ENCODE data around the gene BORCS6. TPM values are rescaled to one million over a fixed set of nuclear protein-coding genes. Genes with fewer than 3 reads are reported as not detected.

The BORCS6 gene
- total and polyA plus RNA-seq, 2 of the 13 experiments (the other 11 are each of a cell fraction or from before 2014, with no cell fraction given), result 2.0 to 5.1 TPM

DNA sequence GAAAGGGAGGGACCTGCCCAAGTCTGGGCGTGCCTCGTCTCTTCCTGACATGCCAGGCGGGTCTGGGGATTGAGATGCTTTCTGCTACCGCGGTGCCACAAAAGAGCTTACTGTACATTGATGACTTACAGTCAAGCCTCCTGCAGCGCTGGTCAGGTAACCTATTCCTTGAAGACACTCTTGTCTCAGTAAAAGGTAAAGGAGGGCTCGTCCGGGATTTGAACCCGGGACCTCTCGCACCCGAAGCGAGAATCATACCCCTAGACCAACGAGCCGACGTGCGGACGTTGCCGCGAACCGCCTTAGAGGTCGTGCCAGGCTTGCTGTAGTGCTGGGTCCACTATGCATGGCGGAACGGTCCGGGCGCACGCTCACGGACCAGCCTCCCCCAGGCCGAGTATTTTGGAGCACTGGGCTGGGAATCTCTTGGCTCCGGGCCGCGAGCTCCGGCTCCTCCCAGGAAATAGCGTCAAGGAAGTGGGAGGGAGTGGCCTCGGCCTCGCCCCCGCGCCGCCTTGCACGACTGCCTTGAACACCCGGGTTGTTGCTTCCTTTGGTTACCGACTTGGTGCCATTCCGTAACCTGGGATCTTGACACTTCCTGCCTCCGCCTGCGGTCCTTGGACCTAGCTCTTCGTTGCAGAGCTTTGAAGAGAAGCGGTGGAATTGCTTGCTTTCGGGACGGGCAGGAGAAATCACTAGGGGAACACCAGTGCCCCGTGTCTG lies 32.8 kb upstream of the BORCS6 start (continued):
- TF ChIP-seq, protein P1, sequence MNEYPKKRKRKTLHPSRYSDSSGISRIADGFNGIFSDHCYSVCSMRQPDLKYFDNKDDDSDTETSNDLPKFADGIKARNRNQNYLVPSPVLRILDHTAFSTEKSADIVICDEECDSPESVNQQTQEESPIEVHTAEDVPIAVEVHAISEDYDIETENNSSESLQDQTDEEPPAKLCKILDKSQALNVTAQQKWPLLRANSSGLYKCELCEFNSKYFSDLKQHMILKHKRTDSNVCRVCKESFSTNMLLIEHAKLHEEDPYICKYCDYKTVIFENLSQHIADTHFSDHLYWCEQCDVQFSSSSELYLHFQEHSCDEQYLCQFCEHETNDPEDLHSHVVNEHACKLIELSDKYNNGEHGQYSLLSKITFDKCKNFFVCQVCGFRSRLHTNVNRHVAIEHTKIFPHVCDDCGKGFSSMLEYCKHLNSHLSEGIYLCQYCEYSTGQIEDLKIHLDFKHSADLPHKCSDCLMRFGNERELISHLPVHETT (CRISPR knock-in tag; conservative IDR thresholded peaks at IDR 0.05), result 0 out of 2 replicates have a peak, but pooled peaks have one; percentile 26
- TF ChIP-seq ZBTB7A (CRISPR knock-in tag; IDR thresholded peaks at IDR 0.05) (no peak), TBL1XR1 (IDR thresholded peaks at IDR 0.05; ENCODE audit: borderline replicate concordance, low read length, partially characterized antibody) (peak; percentile 10), GTF2F1 (IDR thresholded peaks at IDR 0.05; ENCODE audit: low read length) (no peak), ZNF546 (CRISPR knock-in tag; conservative IDR thresholded peaks at IDR 0.05) (no peak), SRSF9 (IDR thresholded peaks at IDR 0.05; ENCODE audit: borderline replicate concordance, insufficient read depth, low read depth, low read length, poor library complexity, severe bottlenecking) (no peak), TCF7L2 (IDR thresholded peaks at IDR 0.05; ENCODE audit: low read depth, low read length) (no peak), NR2F2 (IDR thresholded peaks at IDR 0.05; ENCODE audit: borderline replicate concordance, low read depth) (peak; percentile 64; the same call in 1 of the 2 replicates), ZNF7 (CRISPR knock-in tag; IDR thresholded peaks at IDR 0.05) (no peak; the same call in 1 of the 2 replicates), ZNF496 (CRISPR knock-in tag; IDR thresholded peaks at IDR 0.05; ENCODE audit: insufficient replicate concordance) (no peak), ZFP36 (IDR thresholded peaks at IDR 0.05; ENCODE audit: borderline replicate concordance, low read depth, low read length, partially characterized antibody) (peak; percentile 38), ZNF562 (CRISPR knock-in tag; IDR thresholded peaks at IDR 0.05; ENCODE audit: borderline replicate concordance) (no peak), FOSL2 (CRISPR knock-in tag; IDR thresholded peaks at IDR 0.05) (no peak; the same call in 1 of the 2 replicates), SNAI1 (CRISPR knock-in tag; IDR thresholded peaks at IDR 0.05; ENCODE audit: borderline replicate concordance) (no peak), YEATS4 (CRISPR knock-in tag; IDR thresholded peaks at IDR 0.05; ENCODE audit: borderline replicate concordance) (peak; percentile 85; the same call in 1 of the 2 replicates), ZNF282 (IDR thresholded peaks at IDR 0.05; ENCODE audit: partially characterized antibody) (no peak), JUND (CRISPR knock-in tag; IDR thresholded peaks at IDR 0.05) (0 out of 2 replicates have a peak, but pooled peaks have one; percentile 38), ZNF33A (CRISPR knock-in tag; IDR thresholded peaks at IDR 0.05; ENCODE audit: borderline replicate concordance) (peak; percentile 85; the same call in 1 of the 2 replicates), MIXL1 (CRISPR knock-in tag; IDR thresholded peaks at IDR 0.05) (no peak), ZSCAN9 (CRISPR knock-in tag; IDR thresholded peaks at IDR 0.05; ENCODE audit: borderline replicate concordance) (peak; percentile 47; the same call in 1 of the 2 replicates), JARID2 (CRISPR knock-in tag; IDR thresholded peaks at IDR 0.05; ENCODE audit: insufficient replicate concordance) (no peak), ZNF720 (CRISPR knock-in tag; IDR thresholded peaks at IDR 0.05) (no peak)
- TF ChIP-seq, protein P2, sequence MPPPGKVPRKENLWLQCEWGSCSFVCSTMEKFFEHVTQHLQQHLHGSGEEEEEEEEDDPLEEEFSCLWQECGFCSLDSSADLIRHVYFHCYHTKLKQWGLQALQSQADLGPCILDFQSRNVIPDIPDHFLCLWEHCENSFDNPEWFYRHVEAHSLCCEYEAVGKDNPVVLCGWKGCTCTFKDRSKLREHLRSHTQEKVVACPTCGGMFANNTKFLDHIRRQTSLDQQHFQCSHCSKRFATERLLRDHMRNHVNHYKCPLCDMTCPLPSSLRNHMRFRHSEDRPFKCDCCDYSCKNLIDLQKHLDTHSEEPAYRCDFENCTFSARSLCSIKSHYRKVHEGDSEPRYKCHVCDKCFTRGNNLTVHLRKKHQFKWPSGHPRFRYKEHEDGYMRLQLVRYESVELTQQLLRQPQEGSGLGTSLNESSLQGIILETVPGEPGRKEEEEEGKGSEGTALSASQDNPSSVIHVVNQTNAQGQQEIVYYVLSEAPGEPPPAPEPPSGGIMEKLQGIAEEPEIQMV (CRISPR knock-in tag; IDR thresholded peaks at IDR 0.05; ENCODE audit: low read depth), result peak; percentile 79; the same call in 1 of the 2 replicates
- TF ChIP-seq, protein P3, sequence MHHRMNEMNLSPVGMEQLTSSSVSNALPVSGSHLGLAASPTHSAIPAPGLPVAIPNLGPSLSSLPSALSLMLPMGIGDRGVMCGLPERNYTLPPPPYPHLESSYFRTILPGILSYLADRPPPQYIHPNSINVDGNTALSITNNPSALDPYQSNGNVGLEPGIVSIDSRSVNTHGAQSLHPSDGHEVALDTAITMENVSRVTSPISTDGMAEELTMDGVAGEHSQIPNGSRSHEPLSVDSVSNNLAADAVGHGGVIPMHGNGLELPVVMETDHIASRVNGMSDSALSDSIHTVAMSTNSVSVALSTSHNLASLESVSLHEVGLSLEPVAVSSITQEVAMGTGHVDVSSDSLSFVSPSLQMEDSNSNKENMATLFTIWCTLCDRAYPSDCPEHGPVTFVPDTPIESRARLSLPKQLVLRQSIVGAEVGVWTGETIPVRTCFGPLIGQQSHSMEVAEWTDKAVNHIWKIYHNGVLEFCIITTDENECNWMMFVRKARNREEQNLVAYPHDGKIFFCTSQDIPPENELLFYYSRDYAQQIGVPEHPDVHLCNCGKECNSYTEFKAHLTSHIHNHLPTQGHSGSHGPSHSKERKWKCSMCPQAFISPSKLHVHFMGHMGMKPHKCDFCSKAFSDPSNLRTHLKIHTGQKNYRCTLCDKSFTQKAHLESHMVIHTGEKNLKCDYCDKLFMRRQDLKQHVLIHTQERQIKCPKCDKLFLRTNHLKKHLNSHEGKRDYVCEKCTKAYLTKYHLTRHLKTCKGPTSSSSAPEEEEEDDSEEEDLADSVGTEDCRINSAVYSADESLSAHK (CRISPR knock-in tag; IDR thresholded peaks at IDR 0.05; ENCODE audit: borderline replicate concordance), result no peak
- TF ChIP-seq, protein P4, sequence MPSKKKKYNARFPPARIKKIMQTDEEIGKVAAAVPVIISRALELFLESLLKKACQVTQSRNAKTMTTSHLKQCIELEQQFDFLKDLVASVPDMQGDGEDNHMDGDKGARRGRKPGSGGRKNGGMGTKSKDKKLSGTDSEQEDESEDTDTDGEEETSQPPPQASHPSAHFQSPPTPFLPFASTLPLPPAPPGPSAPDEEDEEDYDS (CRISPR knock-in tag; IDR thresholded peaks at IDR 0.05), result no peak; the same call in 1 of the 2 replicates

Measured in HepG2 (cell line).